Fibroblast of lung (primary cell): Measurements from ENCODE around the gene SLC9A8.
A peak's percentile ranks its signal among the peaks of the same experiment; 100 is the strongest.

Experiments
- CTCF ChIP-seq, 2 donors: IDR thresholded peaks in 1 of 2; conservative IDR thresholded peaks in 1 of 2; 1 replicate in 1 of 2; 2 replicates in 1 of 2; pipeline ENCODE4 v1.5.1; 2011 to 2012; ENCODE audit warnings: low read length in 2 of 2, control low read depth in 1 of 2, inconsistent platforms in 1 of 2, low read depth in 1 of 2, mild to moderate bottlenecking in 1 of 2
- EZH2 ChIP-seq: IDR thresholded peaks from 2 replicates; pipeline ENCODE4 v1.5.1; 2012; ENCODE audit warnings: low read length, control low read depth, mild to moderate bottlenecking; ENCODE audit errors: missing control alignments

- no peak for TF ChIP-seq EZH2
- peak; percentile 72 to 86 for TF ChIP-seq CTCF (conservative IDR thresholded peaks at IDR 0.05 in 1 of 2, IDR thresholded peaks at IDR 0.05 in 1 of 2; ENCODE audit: low read depth in 1 of 2, low read length in 2 of 2)
These were observed 75.8 kb downstream of the SLC9A8 start for GRCh38 chr20:49888212-49889000.
